IPS-15b (cell line): ENCODE results near the gene PCSK5.
"Not testable (repeated sequence)": the region's sequence is repeated elsewhere in the genome, so short reads cannot be mapped to it uniquely, and the experiment has no call there.

Experiments
- H3K27me3 ChIP-seq: one replicate; pipeline ENCODE4 v1.6.1; 2013; ENCODE audit warnings: low read length; ENCODE audit not compliant: control insufficient read depth, insufficient read depth
- H3K36me3 ChIP-seq: one replicate; pipeline ENCODE4 v1.6.1; 2013; ENCODE audit warnings: low read length; ENCODE audit not compliant: control insufficient read depth, insufficient read depth
- H3K4me1 ChIP-seq: one replicate; pipeline ENCODE4 v1.6.1; 2013; ENCODE audit warnings: mild to moderate bottlenecking, low read length; ENCODE audit not compliant: control insufficient read depth, insufficient read depth
- H3K4me3 ChIP-seq: one replicate; pipeline ENCODE4 v1.5.1; 2013; ENCODE audit warnings: low read depth, low read length
- H3K9ac ChIP-seq: one replicate; pipeline ENCODE4 v1.6.1; 2013; ENCODE audit warnings: low read depth, mild to moderate bottlenecking, low read length
- H3K9me3 ChIP-seq: one replicate; pipeline ENCODE4 v1.6.1; 2013; ENCODE audit warnings: mild to moderate bottlenecking, low read length; ENCODE audit not compliant: control insufficient read depth, insufficient read depth

PCSK5 gene

GRCh38 chr9:76290555-76290954 lies 400.1 kb downstream of the PCSK5 start:
- H3K4me1 ChIP-seq, result no peaks in the 10 kb centered on the region
- no peak overlapping the region for H3K9ac ChIP-seq
- H3K4me3 ChIP-seq, result no peak overlapping the region
- no peaks in the 10 kb centered on the region for H3K27me3 ChIP-seq
- no peaks in the 10 kb centered on the region for H3K36me3 ChIP-seq
- no peaks in the 10 kb centered on the region for H3K9me3 ChIP-seq

GRCh38 chr9:76292246-76292645 lies 401.8 kb downstream of the PCSK5 start:
- Histone ChIP-seq H3K36me3 (no peaks in the 10 kb centered on the region), H3K4me3 (no peak overlapping the region), H3K27me3 (no peaks in the 10 kb centered on the region), H3K4me1 (no peaks in the 10 kb centered on the region), H3K9me3 (no peaks in the 10 kb centered on the region), H3K9ac (no peak overlapping the region)

GRCh38 chr9:76292658-76293057 lies 402.2 kb downstream of the PCSK5 start:
- Histone ChIP-seq H3K27me3 (no peaks in the 10 kb centered on the region), H3K4me3 (no peak overlapping the region), H3K4me1 (no peaks in the 10 kb centered on the region), H3K9me3 (no peaks in the 10 kb centered on the region), H3K36me3 (no peaks in the 10 kb centered on the region), H3K9ac (no peak overlapping the region)

- Histone ChIP-seq H3K4me3 (no peak overlapping the region), H3K36me3 (no peaks in the 10 kb centered on the region), H3K27me3 (no peaks in the 10 kb centered on the region), H3K9me3 (no peaks in the 10 kb centered on the region), H3K9ac (no peak overlapping the region), H3K4me1 (peaks cover 5% of the 10 kb centered on the region)
Observed at GRCh38 chr9:76294301-76294700, 403.8 kb downstream of the PCSK5 start.

- no peaks in the 10 kb centered on the region for H3K9me3 ChIP-seq
- H3K4me3 ChIP-seq, result no peak overlapping the region
- H3K9ac ChIP-seq, result no peak overlapping the region
- H3K36me3 ChIP-seq, result no peaks in the 10 kb centered on the region
- H3K4me1 ChIP-seq, result peaks cover 5% of the 10 kb centered on the region
- no peaks in the 10 kb centered on the region for H3K27me3 ChIP-seq
Observed at GRCh38 chr9:76296561-76297310, 406.3 kb downstream of the PCSK5 start.

GRCh38 chr9:76297721-76298239 lies 407.3 kb downstream of the PCSK5 start:
- H3K4me3 ChIP-seq, result no peak overlapping the region

GRCh38 chr9:76298521-76299144 lies 408.2 kb downstream of the PCSK5 start:
- H3K4me1 ChIP-seq, result peaks cover 5% of the 10 kb centered on the region
- H3K4me3 ChIP-seq, result no peak overlapping the region
- no peaks in the 10 kb centered on the region for H3K9me3 ChIP-seq
- H3K27me3 ChIP-seq, result no peaks in the 10 kb centered on the region
- no peaks in the 10 kb centered on the region for H3K36me3 ChIP-seq
- H3K9ac ChIP-seq, result no peak overlapping the region

More at GRCh38 chr9:76297721-76298239, 407.3 kb downstream of the PCSK5 start:
- Histone ChIP-seq H3K4me1 (peaks cover 5% of the 10 kb centered on the region), H3K36me3 (no peaks in the 10 kb centered on the region), H3K9me3 (no peaks in the 10 kb centered on the region), H3K9ac (no peak overlapping the region), H3K27me3 (no peaks in the 10 kb centered on the region)

- H3K9ac ChIP-seq, result no peak overlapping the region
- no peaks in the 10 kb centered on the region for H3K36me3 ChIP-seq
Observed at GRCh38 chr9:76302543-76302942, 412.1 kb downstream of the PCSK5 start.

GRCh38 chr9:76302947-76303550 lies 412.6 kb downstream of the PCSK5 start:
- no peak overlapping the region for H3K4me3 ChIP-seq
- no peaks in the 10 kb centered on the region for H3K36me3 ChIP-seq
- H3K4me1 ChIP-seq, result peaks cover 5% of the 10 kb centered on the region
- no peak overlapping the region for H3K9ac ChIP-seq
- H3K9me3 ChIP-seq, result no peaks in the 10 kb centered on the region
- no peaks in the 10 kb centered on the region for H3K27me3 ChIP-seq

More at GRCh38 chr9:76302543-76302942, 412.1 kb downstream of the PCSK5 start:
- no peaks in the 10 kb centered on the region for H3K27me3 ChIP-seq
- no peak overlapping the region for H3K4me3 ChIP-seq
- peaks cover 5% of the 10 kb centered on the region for H3K4me1 ChIP-seq
- no peaks in the 10 kb centered on the region for H3K9me3 ChIP-seq

- not testable (repeated sequence) for H3K9me3 ChIP-seq, H3K4me1 ChIP-seq, H3K27me3 ChIP-seq, H3K4me3 ChIP-seq, H3K9ac ChIP-seq, H3K36me3 ChIP-seq
Observed at GRCh38 chr9:76307047-76307446, 416.6 kb downstream of the PCSK5 start.

GRCh38 chr9:76310577-76310976 lies 420.1 kb downstream of the PCSK5 start:
- no peaks in the 10 kb centered on the region for H3K4me1 ChIP-seq
- H3K27me3 ChIP-seq, result no peaks in the 10 kb centered on the region
- H3K4me3 ChIP-seq, result no peak overlapping the region
- no peak overlapping the region for H3K9ac ChIP-seq
- no peaks in the 10 kb centered on the region for H3K36me3 ChIP-seq
- no peaks in the 10 kb centered on the region for H3K9me3 ChIP-seq

GRCh38 chr9:76310991-76311390 lies 420.5 kb downstream of the PCSK5 start:
- Histone ChIP-seq H3K27me3 (no peaks in the 10 kb centered on the region), H3K36me3 (no peaks in the 10 kb centered on the region), H3K9me3 (no peaks in the 10 kb centered on the region), H3K9ac (no peak overlapping the region), H3K4me1 (no peaks in the 10 kb centered on the region), H3K4me3 (no peak overlapping the region)
